Measurements from ENCODE around the gene KRT15.

The KRT15 gene

GRCh38 chr17:41522301-41523224, 3.9 kb upstream of the KRT15 start:
- no peak overlapping the region for H3K27ac ChIP-seq
- no peak for TF ChIP-seq CTCF (IDR thresholded peaks at IDR 0.05; ENCODE audit: low read depth, low read length)

GRCh38 chr17:41521574-41522261, 3.0 kb upstream of the KRT15 start:
- no peak for TF ChIP-seq CTCF (IDR thresholded peaks at IDR 0.05; ENCODE audit: low read depth, low read length)
- Histone ChIP-seq H3K9me3 (ENCODE audit: severe bottlenecking) (no peaks in the 10 kb centered on the region), H3K27ac (no peak overlapping the region), H3K36me3 (no peaks in the 10 kb centered on the region), H3K4me3 (ENCODE audit: low read depth, low read length) (no peak overlapping the region), H3K27me3 (ENCODE audit: insufficient read depth, low read depth, severe bottlenecking) (no peaks in the 10 kb centered on the region)
- DNase-seq, result no peak

More at GRCh38 chr17:41522301-41523224, 3.9 kb upstream of the KRT15 start:
- DNase-seq, result no peak
- no peaks in the 10 kb centered on the region for H3K27me3 ChIP-seq (ENCODE audit: insufficient read depth, low read depth, severe bottlenecking)
- no peaks in the 10 kb centered on the region for H3K36me3 ChIP-seq
- peaks cover under 1% of the 10 kb centered on the region for H3K9me3 ChIP-seq (ENCODE audit: severe bottlenecking)
- no peak overlapping the region for H3K4me3 ChIP-seq (ENCODE audit: low read depth, low read length)

GRCh38 chr17:41520821-41521521, 2.3 kb upstream of the KRT15 start:
- no peak for DNase-seq
- H3K27ac ChIP-seq, result no peak overlapping the region
- no peak for TF ChIP-seq CTCF (IDR thresholded peaks at IDR 0.05; ENCODE audit: low read depth, low read length)
- no peaks in the 10 kb centered on the region for H3K27me3 ChIP-seq (ENCODE audit: insufficient read depth, low read depth, severe bottlenecking)
- H3K9me3 ChIP-seq (ENCODE audit: severe bottlenecking), result no peaks in the 10 kb centered on the region
- no peaks in the 10 kb centered on the region for H3K36me3 ChIP-seq
- no peak overlapping the region for H3K4me3 ChIP-seq (ENCODE audit: low read depth, low read length)

- TF ChIP-seq CTCF (IDR thresholded peaks at IDR 0.05; ENCODE audit: low read depth, low read length), result no peak
- no peak overlapping the region for H3K4me3 ChIP-seq (ENCODE audit: low read depth, low read length)
- H3K9me3 ChIP-seq (ENCODE audit: severe bottlenecking), result no peaks in the 10 kb centered on the region
- DNase-seq, result peak; percentile 81
- H3K27ac ChIP-seq, result peak overlapping the region; percentile 54
- no peaks in the 10 kb centered on the region for H3K27me3 ChIP-seq (ENCODE audit: insufficient read depth, low read depth, severe bottlenecking)
- no peaks in the 10 kb centered on the region for H3K36me3 ChIP-seq
Measured at GRCh38 chr17:41519501-41520224, 973 bp upstream of the KRT15 start.

GRCh38 chr17:41518031-41518430, 659 bp downstream of the KRT15 start:
- no peak overlapping the region for H3K4me3 ChIP-seq (ENCODE audit: low read depth, low read length)
- no peak for DNase-seq
- H3K27me3 ChIP-seq (ENCODE audit: insufficient read depth, low read depth, severe bottlenecking), result no peaks in the 10 kb centered on the region
- H3K36me3 ChIP-seq, result no peaks in the 10 kb centered on the region
- H3K9me3 ChIP-seq (ENCODE audit: severe bottlenecking), result no peaks in the 10 kb centered on the region
- TF ChIP-seq CTCF (IDR thresholded peaks at IDR 0.05; ENCODE audit: low read depth, low read length), result no peak
- H3K27ac ChIP-seq, result no peak overlapping the region
